Stomach (tissue), 4 donors: ENCODE results near the gene GLUL.

Experiments used
- EP300 ChIP-seq: sonication (generic); formaldehyde crosslinking; IDR thresholded peaks from one replicate; pipeline ENCODE4 v1.6.1; 2017; ENCODE audit warnings: antibody characterized with exemption
- POLR2A ChIP-seq, 4 donors: fragments of 450-650 bp; IDR thresholded peaks; one replicate each; pipeline ENCODE4 v1.6.1; 2016; ENCODE audit warnings: antibody characterized with exemption in 4 of 4, control low read depth in 2 of 4, mild to moderate bottlenecking in 1 of 4, moderate library complexity in 1 of 4
- POLR2AphosphoS5 ChIP-seq, 3 donors: sonication (generic); formaldehyde crosslinking; IDR thresholded peaks; one replicate each; pipeline ENCODE4 v1.6.1; 2016; ENCODE audit warnings: antibody characterized with exemption in 3 of 3
- TF ChIP-seq, protein P1 (sequence below), 7 experiments: fragments of 450-650 bp in 4 of 7; fragments of 200-600 bp in 3 of 7; sonication (generic) in 3 of 7; IDR thresholded peaks; one replicate each; pipeline ENCODE4 v1.5.1; 2016 to 2019; ENCODE audit warnings: antibody characterized with exemption in 7 of 7, control low read depth in 2 of 7, mild to moderate bottlenecking in 1 of 7

DNA sequence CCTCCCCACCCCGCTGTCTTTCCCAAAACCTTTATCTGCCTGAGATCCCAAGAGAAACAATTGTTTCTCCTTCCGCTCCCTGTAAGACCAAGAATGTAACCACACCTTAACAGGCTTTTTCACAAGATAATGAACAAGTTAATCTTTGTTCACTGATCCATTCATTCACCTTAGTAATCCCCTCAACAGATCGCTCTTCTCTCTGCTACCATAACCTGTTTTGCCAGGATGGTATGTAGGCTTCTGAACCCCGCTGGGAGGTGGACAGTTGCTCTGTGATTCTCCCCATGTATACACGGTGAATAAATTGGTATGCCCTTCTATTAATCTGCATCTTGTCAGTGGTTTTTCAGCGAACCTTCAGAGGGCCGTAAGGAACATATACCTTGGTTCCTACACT, 39.7 kb upstream of the GLUL start:
- TF ChIP-seq POLR2A (IDR thresholded peaks at IDR 0.05), result no peak
- TF ChIP-seq, protein P1, sequence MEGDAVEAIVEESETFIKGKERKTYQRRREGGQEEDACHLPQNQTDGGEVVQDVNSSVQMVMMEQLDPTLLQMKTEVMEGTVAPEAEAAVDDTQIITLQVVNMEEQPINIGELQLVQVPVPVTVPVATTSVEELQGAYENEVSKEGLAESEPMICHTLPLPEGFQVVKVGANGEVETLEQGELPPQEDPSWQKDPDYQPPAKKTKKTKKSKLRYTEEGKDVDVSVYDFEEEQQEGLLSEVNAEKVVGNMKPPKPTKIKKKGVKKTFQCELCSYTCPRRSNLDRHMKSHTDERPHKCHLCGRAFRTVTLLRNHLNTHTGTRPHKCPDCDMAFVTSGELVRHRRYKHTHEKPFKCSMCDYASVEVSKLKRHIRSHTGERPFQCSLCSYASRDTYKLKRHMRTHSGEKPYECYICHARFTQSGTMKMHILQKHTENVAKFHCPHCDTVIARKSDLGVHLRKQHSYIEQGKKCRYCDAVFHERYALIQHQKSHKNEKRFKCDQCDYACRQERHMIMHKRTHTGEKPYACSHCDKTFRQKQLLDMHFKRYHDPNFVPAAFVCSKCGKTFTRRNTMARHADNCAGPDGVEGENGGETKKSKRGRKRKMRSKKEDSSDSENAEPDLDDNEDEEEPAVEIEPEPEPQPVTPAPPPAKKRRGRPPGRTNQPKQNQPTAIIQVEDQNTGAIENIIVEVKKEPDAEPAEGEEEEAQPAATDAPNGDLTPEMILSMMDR (IDR thresholded peaks at IDR 0.05), result no peak
- TF ChIP-seq EP300, result no peak
- no peak for TF ChIP-seq POLR2AphosphoS5 (IDR thresholded peaks at IDR 0.05)
